Measurements from ENCODE around the gene AAK1. TPM values are rescaled to one million over a fixed set of nuclear protein-coding genes. Genes with fewer than 3 reads are reported as not detected.
A peak's percentile ranks its signal among the peaks of the same experiment; 100 is the strongest.
"Not testable (repeated sequence)": the region's sequence is repeated elsewhere in the genome, so short reads cannot be mapped to it uniquely, and the experiment has no call there.

Gene AAK1
- total RNA-seq, 1 experiment from 2014 or later = 44.7 TPM

DNA sequence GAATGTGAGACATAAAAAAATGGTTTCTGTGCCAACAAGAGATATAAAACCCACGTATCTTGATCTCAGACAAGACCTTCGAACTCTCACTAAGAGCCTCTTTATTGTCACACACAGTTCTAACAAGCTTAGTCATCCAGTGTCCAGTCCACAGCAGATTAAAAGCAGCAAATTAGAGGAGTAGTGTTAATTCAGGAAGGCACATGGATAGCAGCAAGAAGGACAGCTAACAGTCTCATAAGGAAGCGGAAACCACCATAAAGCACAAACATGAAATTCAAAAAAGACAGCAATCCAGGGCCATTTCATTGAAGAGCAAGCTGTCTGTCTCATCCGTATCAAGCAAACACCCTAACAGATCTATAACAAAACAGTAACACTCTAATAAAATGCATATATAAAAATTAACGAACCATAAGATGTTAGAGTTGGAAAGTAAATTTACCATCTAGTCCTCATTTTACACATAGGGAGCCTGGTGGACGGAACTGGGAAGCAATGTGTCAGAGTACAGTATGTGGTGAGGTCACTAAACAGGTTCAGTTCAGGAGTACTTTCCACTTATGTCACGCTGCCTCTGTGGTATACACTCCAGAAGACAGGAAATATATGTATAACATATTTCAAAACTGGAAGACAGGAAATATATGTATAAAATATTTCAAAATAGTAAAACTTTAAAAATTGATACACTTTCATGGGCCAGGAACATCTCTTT, 18.3 kb downstream of the AAK1 start:
- peak; percentile 29 for DNase-seq (ENCODE audit: low spot score)

DNA sequence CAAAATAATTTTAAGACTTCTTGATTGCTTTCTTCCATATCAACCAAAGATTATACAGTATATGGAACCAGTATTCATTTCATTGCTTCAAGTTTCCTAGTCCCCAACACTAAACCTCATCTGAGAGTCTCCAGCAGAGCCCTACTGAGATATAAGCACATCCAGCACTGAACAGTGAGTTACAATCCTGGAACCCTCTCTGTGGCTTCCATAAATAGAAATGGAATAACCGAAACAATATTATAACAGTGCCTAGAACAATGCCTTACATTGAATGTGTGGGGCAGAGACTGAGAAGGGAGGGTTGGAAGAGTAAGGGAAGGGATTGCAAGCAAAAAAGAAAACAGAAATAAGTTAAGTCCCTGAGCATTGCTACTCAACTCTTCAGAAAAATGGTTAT, 18.9 kb downstream of the AAK1 start:
- DNase-seq (ENCODE audit: low spot score) = no peak

DNA sequence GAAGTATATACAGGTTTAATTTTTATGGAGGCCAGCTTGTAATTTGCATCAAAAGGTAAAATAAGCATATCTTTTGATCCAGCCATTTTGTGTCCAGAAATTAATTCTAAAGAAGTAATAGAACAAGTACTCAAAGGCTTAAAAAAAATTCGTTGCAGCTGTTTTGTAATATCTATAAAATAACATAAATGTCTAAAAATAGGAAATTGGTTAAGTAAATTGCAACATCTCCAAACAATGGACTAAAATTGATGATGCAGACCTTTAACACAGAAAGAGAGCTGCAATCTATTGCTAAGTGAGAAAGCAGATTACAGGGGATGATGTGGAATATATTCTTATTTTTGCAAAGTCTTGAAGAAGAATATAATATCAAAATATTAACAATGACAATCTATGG, 19.4 kb downstream of the AAK1 start:
- no peak for DNase-seq (ENCODE audit: low spot score)

DNA sequence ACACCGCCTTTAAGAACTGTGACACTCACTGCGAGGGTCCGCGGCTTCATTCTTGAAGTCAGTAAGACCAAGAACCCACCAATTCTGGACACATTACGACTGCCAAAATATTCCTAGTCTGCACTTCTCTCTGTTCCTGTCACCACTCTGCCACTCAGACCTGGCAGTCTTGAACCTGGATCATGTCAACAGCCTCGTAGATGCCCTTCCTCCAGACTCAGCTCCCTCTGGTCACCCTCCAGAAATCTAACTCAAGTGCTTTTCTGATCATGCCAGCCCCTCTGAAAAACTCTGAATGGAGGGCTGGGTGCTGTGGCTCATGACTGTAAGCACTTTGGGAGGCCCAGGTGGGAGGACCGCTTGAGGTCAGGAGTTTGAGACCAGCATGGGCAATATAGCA, 20.3 kb downstream of the AAK1 start:
- DNase-seq (ENCODE audit: low spot score) = no peak

DNA sequence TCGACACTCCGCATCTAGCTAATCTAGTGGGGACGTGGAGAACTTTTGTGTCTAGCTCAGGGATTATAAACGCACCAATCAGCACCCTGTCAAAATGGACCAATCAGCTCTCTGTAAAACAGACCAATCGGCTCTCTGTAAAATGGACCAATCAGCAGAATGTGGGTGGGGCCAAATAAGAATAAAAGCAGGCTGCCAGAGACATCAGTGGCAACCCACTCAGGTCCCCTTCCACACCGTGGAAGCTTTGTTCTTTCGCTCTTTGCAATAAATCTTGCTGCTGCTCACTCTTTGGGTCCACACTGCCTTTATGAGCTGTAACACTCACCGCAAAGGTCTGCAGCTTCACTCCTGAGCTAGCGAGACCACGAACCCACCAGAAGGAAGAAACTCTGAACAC, 20.7 kb downstream of the AAK1 start:
- not testable (repeated sequence) for DNase-seq (ENCODE audit: low spot score)

DNA sequence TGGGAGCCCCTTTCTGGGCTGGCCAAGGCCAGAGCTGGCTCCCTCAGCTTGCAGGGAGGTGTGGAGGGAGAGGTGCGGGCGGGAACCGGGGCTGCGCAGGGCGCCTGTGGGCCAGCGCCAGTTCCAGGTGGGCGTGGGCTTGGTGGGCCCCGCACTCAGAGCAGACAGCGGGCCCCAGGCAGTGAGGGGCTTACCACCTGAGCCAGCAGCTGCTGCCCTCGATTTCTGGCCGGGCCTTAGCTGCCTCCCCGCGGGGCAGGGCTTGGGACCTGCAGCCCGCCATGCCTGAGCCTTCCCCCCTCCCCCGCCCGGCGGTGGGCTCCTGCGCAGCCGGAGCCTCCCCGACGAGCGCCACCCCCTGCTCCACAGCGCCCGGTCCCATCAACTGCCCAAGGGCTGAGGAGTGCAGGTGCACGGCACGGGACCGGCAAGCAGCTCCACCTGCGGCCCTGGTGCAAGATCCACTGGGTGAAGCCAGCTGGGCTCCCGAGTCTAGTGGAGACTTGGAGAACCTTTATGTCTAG, 21.5 kb downstream of the AAK1 start:
- not testable (repeated sequence) for DNase-seq (ENCODE audit: low spot score)

DNA sequence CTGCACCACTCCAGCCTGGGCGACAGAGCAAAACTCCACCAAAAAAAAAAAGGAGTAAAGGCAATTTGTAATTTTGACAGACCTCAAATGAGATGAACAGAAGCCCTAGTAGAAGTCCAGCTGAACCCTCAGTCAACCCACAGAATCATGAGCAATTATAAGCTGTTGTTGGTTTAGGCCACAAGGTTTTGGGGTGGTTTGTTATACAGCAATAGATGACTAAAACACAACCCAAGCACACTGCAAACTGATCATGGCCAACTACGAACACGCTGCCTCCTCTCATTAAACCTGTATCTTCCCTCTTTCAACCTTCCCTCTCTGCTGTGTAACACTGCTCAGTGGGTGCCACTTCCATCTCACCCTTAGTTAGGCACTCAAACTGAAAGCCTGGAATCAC, 22.1 kb downstream of the AAK1 start:
- DNase-seq (ENCODE audit: low spot score) = no peak

DNA sequence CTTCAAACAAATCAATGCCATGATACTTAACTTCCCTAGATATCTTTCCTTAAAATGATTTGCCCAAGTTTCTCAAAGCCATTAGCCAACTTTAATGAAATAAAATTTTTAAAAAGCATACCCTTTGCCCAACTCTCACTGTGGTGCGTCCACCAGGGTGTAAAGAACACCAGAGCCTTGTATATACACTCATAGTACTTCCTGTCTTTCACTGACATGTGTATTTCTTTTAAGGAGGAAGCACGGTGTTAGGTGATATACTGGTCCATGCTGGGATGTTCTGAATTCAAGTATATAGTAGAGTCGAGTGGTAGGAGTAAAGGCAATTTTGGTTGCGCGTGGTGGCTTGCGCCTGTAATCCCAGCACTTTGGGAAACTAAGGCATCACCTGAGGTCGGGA, 22.7 kb downstream of the AAK1 start:
- DNase-seq (ENCODE audit: low spot score) = no peak

DNA sequence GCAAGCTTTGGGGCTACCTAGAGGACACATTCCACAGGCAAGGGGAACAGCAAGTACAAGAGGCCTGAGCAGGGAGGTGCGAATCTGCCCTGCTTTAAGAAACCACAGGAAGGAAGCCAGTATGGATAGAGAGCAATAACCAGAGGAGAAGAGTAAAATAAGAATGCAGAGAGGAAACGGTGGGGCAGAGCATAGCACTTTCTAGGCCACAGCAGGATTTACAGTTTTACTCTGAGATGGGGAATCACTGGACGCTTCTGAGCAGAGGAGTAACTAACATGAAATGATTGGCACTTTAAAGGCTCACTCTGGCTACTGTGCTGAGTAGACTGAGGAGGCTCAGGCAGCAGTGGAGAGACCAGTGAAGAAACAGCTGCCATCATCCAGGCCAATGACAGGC, 23.8 kb downstream of the AAK1 start:
- no peak for DNase-seq (ENCODE audit: low spot score)

DNA sequence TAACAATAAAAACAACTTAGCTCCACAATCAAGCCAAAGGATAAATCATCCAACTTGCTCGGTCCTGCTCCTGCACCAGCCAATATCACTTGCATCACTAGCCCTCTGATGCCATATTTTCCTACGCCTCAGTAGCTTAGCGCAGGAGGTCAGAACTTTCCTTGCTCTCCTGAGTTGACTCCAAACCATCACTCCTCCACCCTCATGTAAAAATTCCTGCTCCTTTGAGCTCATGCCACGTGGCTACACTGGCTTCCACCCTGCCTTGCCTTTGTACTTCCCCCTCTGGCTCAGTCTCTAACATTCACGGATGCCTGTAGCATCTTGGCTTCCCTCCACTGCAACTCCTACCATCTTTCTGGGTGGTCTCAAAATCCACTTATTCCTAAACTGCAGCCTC, 25.2 kb downstream of the AAK1 start:
- DNase-seq (ENCODE audit: low spot score) = no peak

DNA sequence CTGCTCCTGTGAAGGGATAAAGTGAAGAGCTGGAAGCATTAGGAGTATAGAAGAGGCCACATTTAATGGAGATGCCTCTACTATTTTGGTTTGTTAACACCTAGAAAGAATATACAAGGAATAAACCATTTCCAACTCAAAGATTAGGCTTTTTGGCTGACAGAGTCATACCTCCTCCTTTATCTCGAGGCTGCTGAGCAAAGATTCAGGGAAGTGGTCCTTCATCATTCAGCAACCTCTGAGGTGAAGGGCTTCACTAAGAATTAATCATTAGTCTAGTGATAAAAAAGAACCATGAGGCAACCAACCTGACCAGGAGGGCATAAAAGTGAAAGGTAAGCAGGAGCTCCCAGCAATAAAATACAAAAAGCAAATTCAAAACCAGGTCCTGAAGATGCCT, 25.8 kb downstream of the AAK1 start:
- no peak for DNase-seq (ENCODE audit: low spot score)

DNA sequence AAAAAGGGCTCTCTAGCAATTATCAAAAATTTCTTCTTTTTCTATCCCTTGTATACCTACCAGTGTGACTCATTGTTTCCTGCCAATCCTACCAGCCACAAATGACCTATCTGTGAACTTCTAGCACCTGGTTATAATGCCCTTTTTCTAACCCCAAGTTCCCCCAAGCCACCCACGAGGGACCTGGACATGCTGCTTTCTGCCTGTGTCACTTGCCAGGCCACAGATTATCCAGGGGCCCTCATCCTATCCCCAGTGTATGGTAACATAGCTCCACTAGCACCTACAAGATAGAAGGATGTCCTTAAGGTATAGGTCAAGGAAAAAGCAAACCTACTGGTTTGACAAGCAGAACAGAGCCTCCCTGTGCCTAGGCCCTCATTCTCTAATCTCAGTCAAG, 26.8 kb downstream of the AAK1 start:
- peak; percentile 53 for DNase-seq (ENCODE audit: low spot score)

DNA sequence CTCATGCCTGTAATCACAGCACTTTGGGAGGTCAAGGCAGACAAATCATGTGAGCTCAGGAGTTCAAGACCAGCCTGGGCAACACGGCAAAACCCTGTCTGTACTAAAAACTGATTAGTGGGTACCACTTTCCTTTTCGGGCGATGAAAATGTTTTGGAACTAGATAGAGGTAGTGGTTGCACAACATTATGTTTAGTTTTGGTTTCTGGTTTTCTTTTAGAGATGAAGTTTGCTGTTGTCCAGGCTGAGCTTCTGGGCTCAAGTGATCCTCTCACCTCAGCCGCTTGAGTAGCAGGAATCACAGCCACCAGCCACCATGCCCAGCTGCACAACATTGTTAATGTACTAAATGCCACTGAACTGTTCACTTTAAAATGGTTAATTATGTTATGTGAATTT, 27.6 kb downstream of the AAK1 start:
- DNase-seq (ENCODE audit: low spot score) = no peak

DNA sequence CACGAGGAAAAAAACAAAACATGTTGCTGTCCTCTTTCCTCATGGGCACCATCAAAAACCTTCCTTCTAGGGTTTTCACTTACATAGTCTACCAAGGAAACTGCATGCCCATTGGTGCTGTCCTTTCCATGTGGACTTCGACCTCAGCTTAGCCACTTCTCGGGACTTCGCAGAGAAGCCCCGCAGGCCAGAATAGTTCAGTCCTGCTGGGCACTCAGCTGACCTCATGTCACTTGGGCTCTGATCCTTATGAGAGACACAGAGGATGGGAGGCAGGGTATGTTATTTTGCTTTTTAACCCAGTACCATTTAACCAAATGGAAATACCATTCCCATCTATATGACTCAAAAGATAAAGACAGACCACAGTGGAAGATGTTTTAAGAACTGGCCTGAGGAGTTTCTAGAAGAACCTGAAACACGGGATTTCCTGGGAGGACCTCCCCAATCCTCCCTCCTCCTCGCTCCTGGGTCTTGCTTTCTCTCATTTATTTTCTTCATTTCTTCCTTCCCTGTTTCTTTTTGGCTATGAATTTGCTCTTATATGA, 28.4 kb downstream of the AAK1 start:
- no peak for DNase-seq (ENCODE audit: low spot score)

DNA sequence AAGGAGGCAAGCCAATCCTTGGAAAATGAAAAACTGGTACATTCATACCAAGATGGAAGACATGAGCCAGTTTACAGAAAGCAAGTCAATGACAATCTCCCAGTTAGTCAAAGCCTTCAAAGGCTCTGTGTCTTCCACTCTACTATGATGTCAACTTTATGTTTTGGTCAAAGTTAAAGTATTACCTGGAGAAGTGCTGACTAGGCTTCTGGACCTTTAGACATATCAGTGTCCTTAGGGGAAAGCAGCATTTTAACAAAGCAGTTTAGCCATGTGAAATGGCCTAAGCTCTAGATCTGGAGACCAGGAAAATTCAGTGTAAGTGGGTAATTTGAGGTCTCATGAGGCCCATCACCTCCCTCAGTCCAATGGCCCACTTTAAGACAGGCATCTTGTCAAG, 30.8 kb downstream of the AAK1 start:
- DNase-seq (ENCODE audit: low spot score) = no peak

DNA sequence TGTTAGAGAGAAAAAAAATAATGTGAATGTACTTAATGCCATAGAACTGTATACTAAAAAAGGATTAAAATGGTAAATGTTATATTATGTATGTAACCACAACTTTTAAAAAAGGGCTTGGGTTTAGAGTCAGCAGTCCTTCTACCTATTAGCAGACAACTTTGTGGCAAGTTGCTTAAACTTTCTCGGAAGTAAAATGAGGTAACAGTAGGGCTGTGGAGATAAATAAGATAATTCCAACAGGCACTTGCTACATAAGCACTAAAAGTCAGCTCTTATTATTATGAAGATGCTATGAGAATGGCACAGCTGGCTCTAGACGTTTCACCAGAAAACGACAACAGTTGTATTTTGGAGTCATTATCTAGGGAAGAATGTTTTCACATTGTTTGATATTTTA, 31.3 kb downstream of the AAK1 start:
- no peak for DNase-seq (ENCODE audit: low spot score)

DNA sequence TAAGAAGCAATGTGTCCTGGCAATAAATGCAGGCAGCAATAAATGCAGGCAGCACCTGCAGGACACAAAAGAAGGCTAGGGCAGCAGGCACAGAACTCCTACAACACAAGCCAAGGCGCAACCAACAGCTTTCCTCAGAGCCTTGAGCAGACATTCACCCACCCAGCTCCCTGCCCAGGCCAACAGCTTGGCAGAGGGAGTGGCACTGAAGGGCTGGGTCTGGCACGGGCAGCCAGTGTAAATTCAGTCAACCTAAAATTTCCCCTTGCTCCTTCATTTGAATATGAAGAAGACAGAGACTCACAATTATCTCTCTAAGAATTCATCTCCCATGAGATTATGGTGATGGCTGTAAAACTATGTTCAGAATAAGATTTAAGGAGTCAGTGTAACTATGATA, 35.4 kb downstream of the AAK1 start:
- no peak for DNase-seq (ENCODE audit: low spot score)

DNA sequence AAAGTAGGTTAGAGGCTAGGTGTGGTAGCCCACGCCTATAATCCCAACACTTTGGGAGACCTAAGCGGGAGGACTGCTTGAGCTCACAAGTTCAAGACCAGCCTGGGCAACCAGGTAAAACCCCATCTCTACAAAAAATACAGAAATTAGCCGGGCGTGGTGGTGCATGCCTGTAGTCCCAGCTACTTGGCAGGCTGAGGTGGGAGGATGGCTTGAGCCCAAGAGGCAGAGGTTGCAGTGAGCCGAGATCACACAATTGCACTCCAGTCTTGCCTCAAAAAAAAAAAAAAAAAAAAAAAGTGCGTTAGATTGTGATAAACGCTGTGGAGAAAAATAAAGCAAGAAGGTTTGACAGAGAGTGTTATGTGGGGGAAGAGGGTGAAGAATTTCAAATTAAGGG, 36.8 kb downstream of the AAK1 start:
- not testable (repeated sequence) for DNase-seq (ENCODE audit: low spot score)

DNA sequence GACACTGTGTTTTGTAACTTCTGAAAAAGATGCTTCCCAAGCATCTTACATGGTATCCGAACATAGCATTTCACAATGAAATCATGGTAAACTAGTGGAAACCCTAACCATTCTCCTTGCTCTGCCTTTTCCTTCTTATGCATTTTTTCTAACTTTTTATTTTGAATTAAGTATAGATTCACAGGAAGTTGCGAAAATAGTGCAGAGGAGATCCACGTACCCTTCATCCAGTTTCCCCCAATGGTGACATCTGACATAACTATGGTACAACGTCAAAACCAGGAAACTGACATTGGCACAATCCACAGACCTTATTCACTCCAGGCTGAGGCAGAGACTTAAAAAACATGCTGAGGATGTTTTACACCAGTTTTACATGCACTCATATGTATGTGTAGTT, 38.3 kb downstream of the AAK1 start:
- no peak for DNase-seq (ENCODE audit: low spot score)

DNA sequence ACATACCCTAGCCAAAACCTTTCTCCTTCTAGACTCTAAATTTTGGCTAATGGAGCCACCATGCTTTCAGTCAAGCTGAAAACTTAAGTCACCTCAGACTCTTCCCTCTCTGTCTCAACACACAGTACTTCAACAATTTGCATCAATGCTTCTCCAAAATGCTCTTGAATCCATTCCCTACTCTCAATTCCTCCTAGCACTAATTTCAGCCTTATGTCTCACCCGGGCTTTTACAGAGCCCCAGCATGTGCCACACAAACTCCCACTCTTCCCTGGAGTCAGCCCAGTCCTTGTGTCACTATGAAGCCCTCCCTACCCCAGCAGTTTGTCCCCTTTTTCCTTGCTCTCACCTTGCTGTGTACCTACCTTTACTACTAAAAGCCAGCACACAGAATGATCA, 38.7 kb downstream of the AAK1 start:
- no peak for DNase-seq (ENCODE audit: low spot score)

DNA sequence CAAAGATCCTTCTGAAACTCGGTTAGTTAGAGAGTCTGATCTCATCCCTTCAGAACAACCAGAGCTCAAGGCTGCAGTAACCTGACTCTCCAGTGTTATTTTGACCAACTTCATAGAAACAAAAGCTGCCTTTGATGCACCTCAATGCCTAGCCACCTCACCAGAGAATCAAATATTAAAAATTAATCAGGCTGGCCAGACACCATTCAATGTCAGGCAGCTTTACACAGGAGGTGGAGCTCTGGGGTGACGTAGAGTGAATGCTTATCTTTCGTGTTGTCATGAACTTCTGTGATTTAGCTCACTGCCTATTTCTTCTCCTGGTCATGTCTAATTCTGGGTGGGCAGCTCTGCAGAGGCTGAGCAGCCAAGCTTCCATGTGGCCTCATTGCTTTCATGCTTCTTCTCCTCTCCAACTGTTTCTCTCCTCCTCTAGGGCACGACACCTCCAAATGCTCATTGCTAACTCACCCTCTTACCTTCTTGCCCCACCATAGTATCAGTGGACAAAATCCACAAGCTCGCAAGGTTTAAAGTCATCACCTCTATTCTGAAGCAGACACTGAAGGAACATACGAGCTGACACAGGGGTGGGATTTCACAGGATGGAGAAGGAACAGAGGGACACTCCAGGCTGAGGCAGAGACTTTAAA, 39.4 kb downstream of the AAK1 start:
- DNase-seq (ENCODE audit: low spot score) = no peak

DNA sequence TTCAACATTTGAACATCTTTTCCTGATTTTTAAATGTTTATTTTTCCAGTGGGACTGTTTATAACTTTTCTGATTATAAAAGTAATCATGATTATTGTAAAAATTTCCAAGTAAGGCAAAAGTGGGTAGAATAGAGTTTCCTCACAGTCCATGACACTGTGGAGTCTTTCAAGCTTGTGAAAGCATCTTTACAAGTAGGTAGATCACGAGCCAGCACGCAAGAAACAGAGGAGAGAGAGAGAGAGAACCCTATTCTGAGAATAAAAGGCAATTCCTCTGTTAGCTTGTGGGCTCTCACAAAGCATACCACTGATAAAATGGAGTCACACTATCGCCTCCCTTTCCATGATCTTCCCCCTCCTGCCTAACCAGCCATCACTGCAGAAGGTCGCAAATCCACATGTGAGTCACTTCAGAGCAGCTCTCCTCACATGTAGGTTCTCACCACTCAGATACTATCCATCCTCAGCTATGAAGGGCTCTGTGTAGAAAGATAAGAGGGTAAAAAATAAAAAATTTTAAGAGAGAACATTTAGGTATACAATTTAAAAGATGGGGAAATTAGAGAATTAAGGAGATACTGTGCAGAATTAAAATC, 40.3 kb downstream of the AAK1 start:
- DNase-seq (ENCODE audit: low spot score) = no peak

DNA sequence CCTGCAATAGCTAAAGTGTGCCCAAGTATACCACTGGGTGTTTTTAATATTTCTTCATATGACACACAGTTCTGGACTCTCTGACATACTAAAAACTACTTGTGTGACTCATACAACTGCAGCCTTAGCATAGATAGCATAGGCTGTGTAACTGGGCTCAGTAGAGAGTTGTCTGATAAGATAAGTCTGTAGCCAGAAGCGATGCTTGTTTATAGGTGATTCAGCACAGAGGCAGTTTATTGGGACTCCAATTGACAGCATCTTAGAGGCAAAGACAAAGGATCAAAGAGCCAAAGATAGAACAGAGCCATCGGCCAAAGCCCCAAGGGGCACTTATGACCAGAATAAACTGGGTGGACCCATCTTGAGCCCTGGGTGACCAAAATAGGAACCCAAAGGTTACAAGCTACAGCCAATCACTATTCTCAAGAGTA, 42.3 kb downstream of the AAK1 start:
- peak; percentile 84 for DNase-seq (ENCODE audit: low spot score)

Measured in A172 (cell line).